Daoy (cell line): ENCODE data around the gene NDEL1. TPM values are rescaled to one million over a fixed set of nuclear protein-coding genes. Genes with fewer than 3 reads are reported as not detected.

Experiments used
- DNase-seq: peaks from one replicate; pipeline ENCODE4 v3.0.0-alpha.2; 2015; ENCODE audit warnings: low read depth
- total RNA-seq: library from RNA; depleted of rRNA; stranded (reverse); fragments of >200 nt; shearing (Covaris generic); gene quantifications from 2 replicates; pipeline ENCODE4 v1.2.3, GENCODE V29; 2014

NDEL1 gene
- total RNA-seq, 1 experiment from 2014 or later, result 20.7 TPM

DNA sequence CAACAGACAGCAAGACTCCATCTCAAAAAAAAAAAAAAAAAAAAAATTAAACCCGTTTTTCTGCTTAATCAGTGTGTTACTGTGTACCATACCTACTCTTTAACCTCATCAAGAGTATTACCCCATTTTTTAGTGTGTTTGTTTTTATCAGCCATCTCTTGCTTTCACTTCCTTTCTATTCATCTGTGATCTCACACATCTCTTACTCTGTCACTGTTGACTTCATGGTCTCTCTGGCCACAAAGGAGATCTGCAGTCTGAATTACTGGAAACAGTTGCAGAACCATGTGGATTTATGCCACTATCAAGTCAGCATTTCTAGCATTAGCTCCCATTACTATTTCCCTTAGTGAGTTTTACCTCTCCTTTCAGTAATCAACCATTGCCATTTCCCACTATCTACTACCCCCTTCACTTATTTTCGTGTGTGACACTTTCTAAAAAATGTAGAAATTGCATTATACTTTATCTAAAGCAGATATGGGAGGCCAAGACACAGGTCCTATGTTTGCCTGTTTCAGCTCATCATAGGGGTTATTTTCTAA is 20.1 kb downstream of the NDEL1 start:
- DNase-seq, result no peak

DNA sequence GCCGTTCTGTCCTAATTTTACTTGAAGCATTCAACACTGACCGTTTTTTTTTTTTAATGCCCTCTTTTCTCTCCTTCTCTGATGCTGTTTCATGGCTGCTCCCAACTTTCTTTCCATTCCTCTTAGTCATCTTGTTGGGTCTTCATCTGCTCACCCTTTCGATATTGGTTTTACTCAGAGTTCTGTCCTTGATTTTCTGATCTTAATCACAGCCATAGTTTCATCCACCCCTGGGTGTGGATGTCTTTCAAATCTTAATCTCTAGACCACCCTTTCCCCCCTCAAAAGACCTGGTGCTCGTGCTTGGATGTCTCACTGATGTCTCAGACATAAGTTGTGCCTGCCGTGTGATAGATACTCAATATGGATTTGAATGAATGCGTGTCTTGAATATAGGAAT is 22.4 kb downstream of the NDEL1 start:
- DNase-seq, result no peak

DNA sequence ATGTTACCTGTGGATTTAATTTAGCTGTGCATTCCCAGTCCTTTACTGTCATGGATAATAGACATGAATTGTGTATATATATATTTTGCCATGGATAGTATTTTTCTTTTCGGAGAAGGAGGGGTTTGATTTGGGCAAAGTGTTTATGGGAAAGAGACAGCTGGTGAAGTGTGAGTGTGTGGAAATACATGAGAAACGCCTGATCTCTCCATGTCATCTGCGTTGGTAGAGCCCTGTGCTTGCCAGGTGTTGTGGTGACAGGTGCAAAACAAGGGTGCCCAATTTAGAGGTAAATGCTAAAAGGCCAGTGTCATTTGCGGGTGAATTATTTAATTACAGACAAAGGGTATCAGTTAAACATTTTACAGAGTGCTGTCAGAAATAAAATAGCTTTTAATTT is 23.4 kb downstream of the NDEL1 start:
- no peak for DNase-seq

DNA sequence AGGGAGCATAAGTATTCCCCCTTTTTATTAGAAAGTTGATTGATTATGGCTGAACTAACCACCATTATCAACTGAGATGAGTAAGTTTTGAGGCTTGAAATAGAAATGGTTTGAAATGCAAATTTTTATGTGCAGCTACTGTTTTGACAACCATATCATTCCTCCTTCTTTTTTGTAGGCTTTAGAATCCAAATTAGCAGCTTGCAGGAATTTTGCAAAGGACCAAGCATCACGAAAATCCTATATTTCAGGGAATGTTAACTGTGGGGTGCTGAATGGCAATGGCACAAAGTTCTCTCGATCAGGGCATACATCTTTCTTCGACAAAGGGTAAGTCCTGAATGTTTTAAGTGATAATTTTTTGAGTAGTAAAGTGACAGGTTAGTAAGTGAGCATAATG is 24.1 kb downstream of the NDEL1 start:
- DNase-seq, result no peak

- DNase-seq, result no peak
These were observed 26.9 kb downstream of the NDEL1 start for GRCh38 chr17:8462564-8462963.

DNA sequence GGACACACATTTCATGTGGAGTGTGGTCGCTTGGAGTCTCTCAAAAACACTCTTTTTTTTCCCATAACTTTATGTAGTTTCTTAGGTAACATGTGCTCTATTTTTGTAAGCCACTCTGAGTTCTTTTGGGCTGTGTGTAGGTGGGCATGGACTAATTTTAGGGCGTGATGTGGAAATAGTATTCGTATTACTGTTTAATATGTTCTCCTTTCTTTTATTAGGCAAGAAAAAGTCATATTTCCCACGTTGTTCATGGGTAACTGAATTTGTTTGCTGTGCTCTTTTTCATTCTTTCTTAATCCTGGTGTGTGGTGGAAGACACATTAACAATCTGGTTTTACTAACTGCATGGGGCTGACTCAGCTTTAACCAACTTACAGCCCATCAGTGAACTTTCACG is 27.4 kb downstream of the NDEL1 start:
- no peak for DNase-seq

DNA sequence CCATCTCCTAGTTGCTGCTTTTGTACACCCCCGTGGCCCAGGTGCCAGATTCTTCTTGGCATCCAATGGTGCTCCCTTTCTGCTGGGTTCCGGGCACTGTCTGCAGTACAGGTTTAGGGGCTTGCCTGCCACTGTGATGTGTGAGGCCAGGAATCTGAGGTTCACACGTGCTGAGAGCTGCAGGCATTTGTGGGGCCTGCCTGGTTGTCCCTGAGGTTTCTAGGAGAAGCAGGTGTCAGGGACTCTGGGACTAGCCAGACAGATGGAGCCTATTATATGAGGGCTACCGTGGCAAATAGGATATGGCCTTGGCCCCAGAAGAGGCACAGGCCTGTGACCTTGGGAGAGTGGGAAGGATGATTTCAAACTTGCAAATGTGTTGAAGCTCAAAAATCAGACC is 29.3 kb downstream of the NDEL1 start:
- DNase-seq, result no peak

- DNase-seq, result no peak
These were observed 29.7 kb downstream of the NDEL1 start for GRCh38 chr17:8465356-8465755.

GRCh38 chr17:8465759-8466158 is 30.1 kb downstream of the NDEL1 start:
- no peak for DNase-seq

DNA sequence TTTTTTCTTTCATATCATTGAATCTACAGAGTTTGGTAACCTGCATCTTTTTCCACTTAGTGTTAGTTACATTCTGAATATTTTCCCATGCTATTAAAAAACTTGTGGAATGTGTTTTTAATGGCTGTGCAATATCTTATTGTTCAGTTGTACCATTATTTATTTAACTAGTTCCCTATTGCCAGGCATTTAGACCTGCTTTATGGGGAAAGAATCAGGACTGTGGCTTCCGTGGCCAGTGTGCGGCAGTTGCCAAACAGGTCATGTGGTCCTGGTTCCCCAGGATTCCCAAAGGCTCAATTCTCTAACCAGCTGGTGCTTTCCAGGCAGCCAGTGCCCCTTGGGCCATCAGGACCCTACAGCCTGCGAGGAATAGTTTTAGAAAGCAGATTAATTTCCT is 30.8 kb downstream of the NDEL1 start:
- DNase-seq, result no peak

DNA sequence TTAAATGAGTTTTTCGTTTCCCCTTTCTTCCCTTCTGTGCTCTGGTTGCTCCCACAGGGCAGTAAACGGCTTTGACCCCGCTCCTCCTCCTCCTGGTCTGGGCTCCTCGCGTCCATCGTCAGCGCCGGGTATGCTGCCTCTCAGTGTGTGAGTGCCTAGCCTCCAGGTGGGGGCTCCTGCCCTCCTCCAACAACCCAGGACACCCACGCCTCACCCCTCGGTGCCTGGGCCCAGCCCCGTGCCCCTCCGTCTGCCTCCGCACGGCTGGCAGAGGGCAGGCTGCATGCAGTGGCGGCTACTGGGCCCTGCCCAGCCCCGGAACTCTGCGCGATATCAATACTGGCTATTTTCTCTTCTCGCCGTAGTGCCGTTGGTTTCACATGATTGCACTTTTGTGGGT is 31.2 kb downstream of the NDEL1 start:
- DNase-seq, result no peak

GRCh38 chr17:8467527-8467926 is 31.8 kb downstream of the NDEL1 start:
- DNase-seq, result no peak

GRCh38 chr17:8468127-8468526 is 32.4 kb downstream of the NDEL1 start:
- DNase-seq, result no peak

GRCh38 chr17:8468980-8469379 is 33.3 kb downstream of the NDEL1 start:
- DNase-seq, result no peak

DNA sequence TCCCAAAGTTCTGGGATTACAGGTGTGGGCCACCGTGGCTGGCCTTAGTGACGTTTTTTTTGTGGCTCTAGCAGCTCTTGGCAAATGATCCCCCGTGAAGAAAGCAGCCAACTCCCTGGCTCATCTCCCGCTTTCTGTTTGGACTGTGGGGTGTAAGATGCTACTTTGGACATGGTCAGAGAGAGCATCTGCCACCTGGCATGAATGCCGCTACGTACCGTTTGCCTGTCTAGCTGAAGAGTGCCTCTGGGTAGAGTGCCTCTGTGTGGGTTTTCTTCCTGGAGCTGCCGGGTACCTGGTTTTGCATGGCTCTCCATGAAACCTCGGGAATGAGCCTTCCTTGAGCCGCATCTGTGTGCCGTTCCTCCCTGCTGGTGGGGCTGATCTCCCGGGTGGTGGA is 34.3 kb downstream of the NDEL1 start:
- no peak for DNase-seq

GRCh38 chr17:8470447-8471047 is 34.9 kb downstream of the NDEL1 start:
- no peak for DNase-seq

DNA sequence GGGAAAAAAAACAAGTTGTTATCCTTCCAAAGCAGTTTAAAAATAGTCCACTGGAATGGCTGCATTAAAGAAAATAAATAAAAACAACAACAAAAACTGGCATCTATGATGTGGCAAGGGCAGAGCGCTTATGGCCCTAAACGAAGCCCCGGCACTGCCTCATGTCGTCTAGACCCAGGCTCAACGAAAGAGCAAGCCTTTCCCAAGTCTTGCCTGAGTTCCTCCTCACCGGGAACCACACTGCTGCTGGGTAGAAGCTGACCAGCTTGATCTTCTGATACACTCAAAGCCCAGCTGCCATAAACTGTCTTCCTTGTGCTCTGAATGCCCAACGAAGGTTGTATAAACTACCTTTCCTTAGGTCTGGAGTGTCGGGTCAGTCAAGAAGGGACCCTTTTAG is 37.0 kb downstream of the NDEL1 start:
- no peak for DNase-seq

GRCh38 chr17:8473451-8474192 is 37.9 kb downstream of the NDEL1 start:
- DNase-seq, result no peak

DNA sequence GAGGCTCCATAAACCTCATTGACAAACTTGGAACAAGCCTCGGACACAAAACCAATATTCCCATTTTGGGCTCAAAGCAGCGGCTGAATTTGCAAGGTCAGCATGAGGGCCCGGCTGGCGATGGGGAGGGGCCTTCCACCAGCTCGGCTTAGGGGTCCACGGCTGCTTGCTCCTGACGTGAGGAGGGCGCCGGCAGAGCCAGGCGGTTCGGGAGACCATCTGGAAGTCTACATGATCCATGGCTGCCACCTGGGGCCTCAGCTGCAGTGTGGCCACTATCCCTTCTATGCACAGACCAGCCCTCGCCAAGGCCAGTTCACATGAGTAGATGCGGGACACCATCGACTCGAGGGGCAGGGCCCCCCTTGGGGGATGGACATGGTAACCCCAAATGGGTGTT is 39.1 kb downstream of the NDEL1 start:
- no peak for DNase-seq

DNA sequence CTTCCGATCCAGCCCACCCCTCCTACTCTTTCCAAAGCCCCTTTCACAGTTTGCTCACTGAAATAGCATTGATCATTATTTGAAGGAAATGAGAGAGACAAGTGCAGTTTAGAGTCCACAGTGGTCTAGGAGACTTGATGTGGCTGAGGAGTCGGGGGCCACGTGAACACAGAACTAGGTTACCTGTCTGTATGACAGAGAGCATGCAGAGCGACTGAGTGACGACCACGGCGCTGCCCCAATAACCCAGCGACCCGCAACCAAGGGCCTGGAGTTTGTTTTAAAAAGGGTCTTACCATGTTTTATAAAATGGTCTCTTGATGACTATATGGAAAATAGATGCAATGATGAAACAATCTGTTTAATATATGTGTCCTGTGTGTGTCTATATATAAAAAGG is 39.5 kb downstream of the NDEL1 start:
- no peak for DNase-seq

DNA sequence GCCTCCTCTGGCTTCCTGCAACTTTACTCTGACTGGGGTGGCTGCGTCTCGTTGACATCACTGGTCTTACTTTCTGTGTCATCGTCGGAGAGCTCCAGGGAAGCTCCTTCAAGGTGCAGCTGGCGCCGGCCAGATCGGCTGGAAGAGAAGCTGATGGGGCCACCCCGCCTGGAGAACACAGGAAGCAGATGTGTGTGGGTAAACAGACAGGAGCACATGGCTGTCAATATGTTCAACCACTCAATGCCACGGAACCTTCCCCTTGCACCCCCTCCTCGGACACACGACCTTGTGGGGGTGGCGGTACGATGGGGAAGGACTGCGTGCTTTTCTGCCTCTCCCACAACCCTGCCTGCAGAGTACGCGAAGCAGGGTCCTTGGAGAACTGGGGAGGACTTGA is 40.1 kb downstream of the NDEL1 start:
- no peak for DNase-seq

DNA sequence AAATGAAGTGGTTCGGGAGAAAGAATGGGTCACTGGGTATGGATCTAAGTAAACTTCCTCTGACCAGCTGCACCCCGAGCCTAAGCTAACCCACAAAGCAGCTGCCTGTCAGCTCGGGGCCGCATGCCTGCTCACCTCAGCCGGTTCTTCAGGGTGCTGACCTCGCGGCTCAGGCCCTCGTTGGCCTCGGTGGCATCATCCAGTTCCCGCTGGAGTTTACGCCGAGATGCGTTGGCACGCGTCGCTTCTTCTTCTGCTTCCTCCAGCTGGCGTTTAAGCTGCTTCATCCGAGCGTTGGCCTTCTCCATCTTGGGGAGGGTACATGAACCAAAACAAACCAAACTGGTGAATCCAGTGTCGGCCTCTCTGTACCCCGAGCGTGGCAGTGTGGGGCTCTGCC is 41.1 kb downstream of the NDEL1 start:
- DNase-seq, result no peak

DNA sequence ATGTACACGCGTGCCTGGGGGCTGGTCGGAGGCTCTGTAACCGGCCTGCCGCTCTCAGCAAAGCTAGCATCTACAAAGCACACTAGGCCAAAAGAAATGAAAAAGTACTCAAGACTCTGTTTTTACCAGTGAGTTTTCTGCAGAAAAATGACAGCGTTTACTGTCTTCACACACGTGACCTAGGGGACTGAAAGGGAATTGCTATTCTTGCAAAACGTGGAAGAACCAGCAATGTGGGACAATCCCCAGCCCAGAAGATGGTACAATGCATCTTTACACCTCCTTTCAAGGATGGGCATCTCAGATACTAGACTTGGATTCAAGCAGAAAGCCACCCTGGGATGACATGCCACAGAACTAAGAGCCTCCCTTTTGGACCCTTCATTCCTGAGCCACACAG is 41.5 kb downstream of the NDEL1 start:
- no peak for DNase-seq
